ENCODE results near the gene CLEC2L.
A peak's percentile ranks its signal among the peaks of the same experiment; 100 is the strongest.

GRCh38 chr7:139588632-139589031 is 65.1 kb downstream of the CLEC2L start:
- TF ChIP-seq POLR2AphosphoS5 (IDR thresholded peaks at IDR 0.05) (peak in 2 of 3 donors; percentile 16 to 19), CTCF (IDR thresholded peaks at IDR 0.05 in 8 of 11, conservative IDR thresholded peaks at IDR 0.05 in 3 of 11) (no peak), POLR2A (IDR thresholded peaks at IDR 0.05) (no peak)
